Measurements from ENCODE around the gene QRICH1.

QRICH1 gene

DNA sequence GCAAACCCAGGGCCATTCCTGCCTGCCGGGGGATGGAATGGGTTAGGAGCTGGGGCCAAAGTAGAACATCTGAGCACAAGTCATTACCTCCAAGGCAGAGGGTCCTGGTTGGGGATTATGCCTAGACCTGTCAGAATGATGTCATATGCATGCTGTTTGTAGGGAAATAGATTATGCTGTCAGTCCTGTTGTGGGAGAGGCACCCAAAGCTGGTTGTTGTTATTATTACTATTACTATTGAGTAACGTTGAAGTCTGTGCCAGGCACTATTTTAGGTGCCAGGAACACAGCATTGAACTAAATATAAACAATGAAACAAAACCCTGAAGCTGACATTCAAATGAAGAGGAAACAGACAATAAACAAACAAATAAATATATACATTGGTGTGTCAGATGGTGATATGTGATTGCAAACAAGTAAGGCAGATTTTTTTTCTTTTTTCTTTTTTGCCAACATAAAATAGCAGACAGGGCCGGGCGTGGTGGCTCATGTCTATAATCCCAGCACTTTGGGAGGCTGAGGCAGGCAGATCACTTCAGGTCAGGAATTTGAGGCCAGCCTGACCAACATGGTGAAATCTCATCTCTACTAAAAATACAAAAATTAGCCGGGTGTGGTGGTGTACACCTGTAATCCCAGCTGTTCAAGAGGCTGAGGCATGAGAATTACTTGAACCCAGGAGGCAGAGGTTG is 101.9 kb downstream of the QRICH1 start:
- peak overlapping the region; percentile 81 for H3K4me3 ChIP-seq (replicated peaks; ENCODE audit: low read depth, low read length)
- TF ChIP-seq, protein P1, sequence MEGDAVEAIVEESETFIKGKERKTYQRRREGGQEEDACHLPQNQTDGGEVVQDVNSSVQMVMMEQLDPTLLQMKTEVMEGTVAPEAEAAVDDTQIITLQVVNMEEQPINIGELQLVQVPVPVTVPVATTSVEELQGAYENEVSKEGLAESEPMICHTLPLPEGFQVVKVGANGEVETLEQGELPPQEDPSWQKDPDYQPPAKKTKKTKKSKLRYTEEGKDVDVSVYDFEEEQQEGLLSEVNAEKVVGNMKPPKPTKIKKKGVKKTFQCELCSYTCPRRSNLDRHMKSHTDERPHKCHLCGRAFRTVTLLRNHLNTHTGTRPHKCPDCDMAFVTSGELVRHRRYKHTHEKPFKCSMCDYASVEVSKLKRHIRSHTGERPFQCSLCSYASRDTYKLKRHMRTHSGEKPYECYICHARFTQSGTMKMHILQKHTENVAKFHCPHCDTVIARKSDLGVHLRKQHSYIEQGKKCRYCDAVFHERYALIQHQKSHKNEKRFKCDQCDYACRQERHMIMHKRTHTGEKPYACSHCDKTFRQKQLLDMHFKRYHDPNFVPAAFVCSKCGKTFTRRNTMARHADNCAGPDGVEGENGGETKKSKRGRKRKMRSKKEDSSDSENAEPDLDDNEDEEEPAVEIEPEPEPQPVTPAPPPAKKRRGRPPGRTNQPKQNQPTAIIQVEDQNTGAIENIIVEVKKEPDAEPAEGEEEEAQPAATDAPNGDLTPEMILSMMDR (IDR thresholded peaks at IDR 0.05; ENCODE audit: low read depth, low read length, missing control alignments): no peak
- DNase-seq (ENCODE audit: extremely low read depth, low read depth): no peak

DNA sequence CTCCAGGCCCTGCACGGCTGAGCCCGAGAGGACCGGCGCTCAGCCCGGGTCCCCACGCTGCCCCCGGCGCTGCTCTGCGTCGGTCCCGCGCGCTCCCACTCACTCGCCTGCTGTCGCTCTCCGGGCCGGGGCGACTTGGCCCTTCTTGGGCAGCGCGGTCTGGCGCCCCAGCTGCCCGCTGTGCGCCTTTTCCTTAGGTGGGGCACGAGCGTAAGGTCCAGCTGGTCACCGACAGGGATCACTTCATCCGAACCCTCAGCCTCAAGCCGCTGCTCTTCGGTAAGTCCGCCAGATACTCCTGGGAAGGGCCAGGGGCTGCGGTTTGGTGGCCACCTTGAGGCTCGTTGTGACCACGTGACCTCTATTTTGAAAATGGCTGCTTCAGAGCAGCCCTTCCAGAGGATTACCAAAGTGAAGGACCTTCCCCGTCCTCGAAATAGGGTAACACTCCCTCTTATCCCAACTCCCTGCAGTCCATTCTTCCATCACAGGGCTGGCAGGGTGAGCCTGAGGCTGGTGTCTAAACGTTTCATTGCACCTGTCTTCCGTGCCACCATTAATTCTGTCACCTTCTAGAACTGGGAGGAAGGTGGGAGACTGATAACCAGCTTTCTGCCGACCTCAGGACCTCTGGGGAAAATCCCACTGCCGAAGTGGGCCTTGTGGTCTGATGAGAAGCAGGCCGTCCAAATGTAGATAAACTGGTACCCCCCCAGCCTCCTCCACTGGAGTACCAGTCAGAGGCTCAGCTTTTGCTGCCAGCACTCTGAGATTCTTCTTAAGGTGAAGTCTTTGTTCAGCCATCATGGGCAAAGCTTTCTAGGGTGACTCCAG is 103.0 kb downstream of the QRICH1 start:
- no peak for DNase-seq (ENCODE audit: extremely low read depth, low read depth)
- TF ChIP-seq, protein P1 (IDR thresholded peaks at IDR 0.05; ENCODE audit: low read depth, low read length, missing control alignments): no peak
- peak overlapping the region; percentile 81 for H3K4me3 ChIP-seq (replicated peaks; ENCODE audit: low read depth, low read length)

DNA sequence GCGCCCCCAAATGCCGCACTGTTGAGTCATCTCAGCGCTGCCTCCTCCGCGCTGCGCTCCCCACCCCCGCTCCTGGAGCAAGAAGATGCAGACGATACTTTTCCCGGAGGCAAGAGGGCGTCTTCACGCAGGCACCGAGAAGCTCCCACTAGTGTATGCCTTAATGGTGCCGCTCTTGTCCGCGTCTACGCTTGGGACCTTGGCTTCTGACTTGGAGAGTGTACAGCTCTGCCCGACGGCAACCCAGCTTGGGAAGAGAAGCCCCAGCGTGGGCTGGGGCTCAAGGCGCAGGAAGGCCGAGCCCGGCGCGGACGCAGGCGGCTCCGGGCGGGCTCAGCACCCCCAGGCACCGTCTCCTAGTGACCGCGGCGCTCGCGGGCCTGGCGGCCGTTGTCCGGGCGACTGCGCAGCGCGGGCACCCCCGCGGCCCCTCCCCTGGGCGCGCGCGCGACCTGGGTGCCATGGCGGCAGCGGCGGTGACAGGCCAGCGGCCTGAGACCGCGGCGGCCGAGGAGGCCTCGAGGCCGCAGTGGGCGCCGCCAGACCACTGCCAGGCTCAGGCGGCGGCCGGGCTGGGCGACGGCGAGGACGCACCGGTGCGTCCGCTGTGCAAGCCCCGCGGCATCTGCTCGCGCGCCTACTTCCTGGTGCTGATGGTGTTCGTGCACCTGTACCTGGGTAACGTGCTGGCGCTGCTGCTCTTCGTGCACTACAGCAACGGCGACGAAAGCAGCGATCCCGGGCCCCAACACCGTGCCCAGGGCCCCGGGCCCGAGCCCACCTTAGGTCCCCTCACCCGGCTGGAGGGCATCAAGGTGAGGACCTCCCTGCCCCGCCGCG is 103.9 kb downstream of the QRICH1 start, which contains the start of gene P4HTM:
Gene P4HTM, plus strand, starts transcription at position 446 of the 840 bp plus-strand sequence. Its CDS starts 16 bp downstream, at position 462.
- TF ChIP-seq, protein P1 (IDR thresholded peaks at IDR 0.05; ENCODE audit: low read depth, low read length, missing control alignments): peak; percentile 19
- DNase-seq (ENCODE audit: extremely low read depth, low read depth): peak; percentile 82
- H3K4me3 ChIP-seq (replicated peaks; ENCODE audit: low read depth, low read length): peak within 1 kb of the TSS; percentile 81

DNA sequence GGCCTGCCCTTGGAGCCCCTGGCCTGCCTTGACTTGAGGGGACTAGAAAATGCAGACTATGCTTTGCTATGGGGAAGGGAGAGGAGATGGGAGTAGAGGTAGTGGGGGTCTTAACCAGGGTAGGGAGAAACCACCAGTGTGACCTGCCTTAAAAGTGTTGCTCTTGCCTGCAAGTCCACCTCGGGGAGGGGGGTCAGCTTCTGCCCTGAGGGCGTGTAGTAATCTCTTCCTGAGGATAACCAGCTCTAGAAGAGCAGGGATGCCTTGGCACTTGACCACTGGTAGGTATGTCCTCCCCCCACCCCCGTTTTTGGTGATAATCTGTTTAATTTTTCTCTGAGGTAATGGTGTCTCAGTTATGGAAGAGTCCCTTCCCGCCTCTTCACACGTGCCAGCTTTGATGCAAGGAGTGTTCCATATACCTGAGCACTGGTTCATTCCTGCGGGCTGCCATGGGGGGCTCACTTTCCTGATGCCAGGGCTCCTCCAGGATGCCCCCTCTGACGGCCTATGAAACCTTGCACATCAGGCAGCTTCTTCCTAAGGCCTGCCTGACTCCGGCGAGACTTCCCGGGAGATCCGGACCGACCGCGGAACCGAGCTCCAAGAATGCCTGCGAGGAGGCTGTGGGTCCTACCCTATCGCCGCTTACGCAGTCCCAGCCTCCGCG is 104.6 kb downstream of the QRICH1 start:
- H3K4me3 ChIP-seq (replicated peaks; ENCODE audit: low read depth, low read length): peak overlapping the region; percentile 81
- DNase-seq (ENCODE audit: extremely low read depth, low read depth): no peak
- TF ChIP-seq, protein P1 (IDR thresholded peaks at IDR 0.05; ENCODE audit: low read depth, low read length, missing control alignments): no peak

DNA sequence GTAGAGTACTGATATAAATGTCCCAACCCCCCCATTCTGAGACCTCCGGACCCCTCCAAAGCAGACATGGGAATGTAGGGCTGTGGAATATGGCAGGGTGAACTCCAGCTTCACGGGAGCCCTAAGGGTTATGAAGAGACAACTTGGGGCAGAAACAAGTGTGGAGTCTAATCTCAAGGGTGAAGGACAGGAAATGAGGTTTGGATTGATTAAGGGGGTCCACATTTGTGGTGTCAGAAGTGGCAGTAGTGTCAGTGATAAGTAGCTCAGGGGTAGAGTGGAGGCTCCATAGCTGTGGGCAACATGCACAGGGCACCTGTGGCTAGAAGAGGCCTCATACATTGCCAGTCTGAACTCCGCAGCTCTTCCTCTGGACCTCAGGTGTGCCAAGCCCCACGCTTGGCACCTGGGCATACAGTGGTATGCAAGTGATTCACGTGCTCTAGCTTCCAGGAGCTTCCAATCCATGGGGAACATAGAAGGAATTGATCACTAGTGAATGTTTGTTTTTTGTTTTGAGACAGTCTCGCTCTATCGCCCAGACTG is 108.0 kb downstream of the QRICH1 start:
- H3K4me3 ChIP-seq (replicated peaks; ENCODE audit: low read depth, low read length): no peak overlapping the region
- DNase-seq (ENCODE audit: extremely low read depth, low read depth): no peak
- TF ChIP-seq, protein P1 (IDR thresholded peaks at IDR 0.05; ENCODE audit: low read depth, low read length, missing control alignments): no peak

DNA sequence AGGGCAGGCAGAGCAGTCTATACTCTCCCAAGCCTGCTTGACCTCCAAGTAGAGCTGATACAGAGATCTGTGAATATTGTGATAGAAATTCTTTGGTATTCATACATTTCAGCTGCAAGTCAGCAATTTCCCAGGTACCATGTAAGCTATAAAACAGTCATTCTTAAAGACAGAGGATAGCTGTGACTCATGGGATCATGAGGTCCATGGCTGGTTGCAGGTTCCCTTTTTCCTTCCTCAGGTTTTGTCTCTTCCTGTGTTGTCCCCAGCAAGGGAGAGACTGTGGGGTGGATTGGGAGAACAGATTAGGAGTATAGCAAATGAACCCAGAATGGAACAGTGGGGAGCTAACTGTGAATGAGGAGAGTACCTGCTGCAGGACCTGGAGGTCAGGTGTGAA is 109.2 kb downstream of the QRICH1 start:
- no peak for DNase-seq (ENCODE audit: extremely low read depth, low read depth)
- no peak overlapping the region for H3K4me3 ChIP-seq (replicated peaks; ENCODE audit: low read depth, low read length)
- TF ChIP-seq, protein P1 (IDR thresholded peaks at IDR 0.05; ENCODE audit: low read depth, low read length, missing control alignments): no peak
